GM21717 (cell line): ENCODE data around the gene GARIN5A.
A peak's percentile ranks its signal among the peaks of the same experiment; 100 is the strongest.
"Not testable (repeated sequence)": the region's sequence is repeated elsewhere in the genome, so short reads cannot be mapped to it uniquely, and the experiment has no call there.

ENCODE experiments used
- ATAC-seq: cut with Tn5 transposase; IDR thresholded peaks from one replicate; pipeline ENCODE4 v1.9.1; 2021; ENCODE audit warnings: mild to moderate bottlenecking, moderate library complexity; ENCODE audit not compliant: unreplicated experiment

Gene GARIN5A

GRCh38 chr19:50489461-50490011, 12.9 kb upstream of the GARIN5A start:
- no peak for ATAC-seq

GRCh38 chr19:50488389-50489194, 11.9 kb upstream of the GARIN5A start:
- no peak for ATAC-seq

GRCh38 chr19:50486823-50487515, 10.3 kb upstream of the GARIN5A start:
- no peak for ATAC-seq

- ATAC-seq = no peak
Measured at GRCh38 chr19:50485284-50485955, 8.8 kb upstream of the GARIN5A start.

- ATAC-seq = no peak
Measured at GRCh38 chr19:50482916-50483315, 6.3 kb upstream of the GARIN5A start.

- ATAC-seq = no peak
Measured at GRCh38 chr19:50482271-50482855, 5.7 kb upstream of the GARIN5A start.

GRCh38 chr19:50481351-50482149, 4.9 kb upstream of the GARIN5A start:
- ATAC-seq = no peak

GRCh38 chr19:50480281-50481111, 3.8 kb upstream of the GARIN5A start:
- ATAC-seq = no peak

- no peak for ATAC-seq
Measured at GRCh38 chr19:50479761-50480251, 3.2 kb upstream of the GARIN5A start.

GRCh38 chr19:50478901-50479715, 2.5 kb upstream of the GARIN5A start:
- ATAC-seq = no peak

- ATAC-seq = no peak
Measured at GRCh38 chr19:50477751-50478515, 1.3 kb upstream of the GARIN5A start.

GRCh38 chr19:50476907-50477238, 225 bp upstream of the GARIN5A start:
- no peak for ATAC-seq

GRCh38 chr19:50475736-50476223, 868 bp downstream of the GARIN5A start:
- ATAC-seq = peak; percentile 27

GRCh38 chr19:50475101-50475568, 1.5 kb downstream of the GARIN5A start:
- ATAC-seq = no peak

GRCh38 chr19:50473336-50473735, 3.3 kb downstream of the GARIN5A start:
- not testable (repeated sequence) for ATAC-seq

- ATAC-seq = no peak
Measured at GRCh38 chr19:50468818-50469217, 7.8 kb downstream of the GARIN5A start.

- ATAC-seq = no peak
Measured at GRCh38 chr19:50467566-50467965, 9.1 kb downstream of the GARIN5A start.

- no peak for ATAC-seq
Measured at GRCh38 chr19:50466706-50467039, 10.0 kb downstream of the GARIN5A start.
